NCI-H524 (cell line): ENCODE measurements around the gene DBNL.

Experiments used
- DNase-seq, 2 experiments: peaks; one replicate each; lab custom pipeline; 2025; lab: John Stamatoyannopoulos, UW

Gene DBNL

DNA sequence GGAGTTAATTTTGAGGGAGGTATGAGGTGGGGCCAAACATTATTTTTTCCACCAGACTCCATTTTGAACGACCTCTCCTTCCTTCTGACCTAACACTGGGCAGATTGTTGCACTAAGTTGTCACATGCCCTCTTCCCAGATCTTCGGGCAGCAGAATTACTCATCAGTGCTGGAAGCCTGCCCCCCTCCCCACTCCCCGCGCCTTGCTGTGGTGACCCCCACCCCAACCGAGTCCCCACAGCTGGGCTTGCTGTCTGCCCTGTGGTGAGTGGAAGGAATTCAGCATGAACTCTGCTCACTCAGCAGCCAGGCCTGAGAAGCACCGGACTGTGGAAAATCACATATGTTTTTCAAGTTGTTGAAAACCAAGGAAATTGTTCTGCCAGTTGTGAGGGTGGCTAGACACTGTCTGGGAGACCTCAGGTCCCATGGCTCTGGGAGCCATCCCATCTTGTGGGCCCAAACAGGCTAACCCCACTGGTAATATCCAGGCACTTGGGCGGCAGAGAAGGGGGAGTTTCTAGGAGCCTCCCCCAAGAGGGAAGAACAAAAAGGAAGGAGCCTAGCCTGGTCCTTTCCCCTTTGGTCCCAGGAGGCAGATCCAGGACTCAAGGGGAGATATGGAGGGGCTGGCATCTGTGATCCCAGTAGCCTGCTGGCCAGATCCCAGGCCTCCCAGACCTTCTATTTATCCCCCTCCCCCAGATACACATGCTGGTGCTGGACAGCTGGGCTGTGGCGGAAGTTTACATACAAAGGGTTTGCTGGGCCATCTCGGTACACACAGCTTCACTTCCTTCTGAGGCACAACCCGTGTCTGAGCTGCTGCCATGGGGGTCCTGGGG lies 56.2 kb downstream of the DBNL start:
- no peak for DNase-seq

- DNase-seq = no peak
These were observed 56.9 kb downstream of the DBNL start for GRCh38 chr7:44101303-44101965.

DNA sequence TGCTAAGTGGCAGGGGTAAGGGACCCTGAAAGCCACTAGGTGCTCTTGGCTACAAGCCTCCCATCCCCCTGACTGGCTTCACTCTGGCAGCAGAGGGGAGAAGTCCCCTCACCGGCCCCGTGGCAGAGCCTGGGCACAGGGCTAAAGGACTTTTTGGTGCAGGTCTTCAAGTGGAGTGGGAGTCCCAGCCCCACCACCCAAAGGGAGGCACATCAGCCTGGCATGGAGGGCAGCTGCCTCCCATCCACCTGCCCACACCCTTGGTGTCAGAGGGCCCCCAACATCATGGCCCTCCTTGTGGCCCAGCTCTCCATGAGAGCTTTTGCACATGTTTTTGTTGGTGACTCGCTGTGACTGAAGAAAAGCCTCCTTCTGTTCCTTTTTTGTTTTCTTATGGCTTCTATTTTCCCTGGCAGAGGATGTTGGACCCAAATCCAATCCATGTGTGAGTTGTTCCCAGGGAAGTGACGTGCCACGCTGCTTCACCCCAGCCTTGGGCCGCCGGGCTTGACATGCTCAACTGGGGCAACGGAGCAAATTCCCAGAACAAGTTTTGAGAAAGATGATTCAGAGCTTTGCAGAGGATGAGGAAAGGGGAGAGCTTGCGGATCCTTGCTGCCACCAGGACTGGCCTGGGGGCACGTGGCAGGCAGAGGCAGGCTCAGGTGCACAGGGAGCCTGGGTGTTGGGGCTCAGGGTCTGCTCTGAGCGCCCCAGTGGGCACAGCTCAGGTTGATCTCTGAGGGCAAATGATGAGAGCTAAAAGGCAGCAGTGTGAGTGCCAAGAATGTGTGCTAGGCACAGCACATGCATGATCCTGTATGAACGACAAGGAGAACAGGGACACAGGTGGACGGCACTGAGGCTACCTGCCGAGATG lies 57.7 kb downstream of the DBNL start:
- DNase-seq = no peak

DNA sequence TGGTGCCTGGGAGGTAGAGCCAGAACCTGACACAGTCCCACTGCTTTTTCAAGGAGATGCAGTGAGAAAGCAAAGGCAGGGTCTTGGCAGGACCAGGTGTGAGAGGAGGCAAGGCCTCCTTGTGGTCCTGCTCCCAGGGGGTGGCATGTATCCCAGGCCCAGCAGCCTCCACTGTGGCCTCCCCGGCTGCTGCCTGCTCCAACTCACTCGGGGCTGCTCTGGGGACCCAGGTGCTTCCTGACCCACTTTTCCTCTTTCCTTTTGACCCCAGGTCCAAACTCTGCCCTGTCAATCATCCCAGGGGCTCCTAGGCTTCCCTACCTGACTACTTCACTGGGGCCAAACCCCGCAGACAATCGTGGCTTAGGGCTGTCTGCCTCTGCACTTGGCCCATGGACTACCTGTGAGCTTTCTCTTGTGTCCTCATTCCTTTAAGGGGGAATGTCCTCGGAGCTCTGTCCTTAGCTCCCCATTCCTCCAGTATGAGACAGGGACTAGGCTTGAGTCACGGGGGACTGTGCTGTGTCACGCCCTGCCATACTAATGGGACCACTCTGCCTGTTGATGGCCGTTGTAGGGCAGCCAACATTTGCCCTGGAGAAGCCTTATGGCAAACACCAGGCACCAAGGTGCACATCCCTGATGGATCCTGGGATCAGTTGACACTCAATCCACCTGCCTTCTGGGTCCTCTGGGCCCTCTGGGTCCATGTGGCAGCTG lies 58.5 kb downstream of the DBNL start:
- no peak for DNase-seq

DNA sequence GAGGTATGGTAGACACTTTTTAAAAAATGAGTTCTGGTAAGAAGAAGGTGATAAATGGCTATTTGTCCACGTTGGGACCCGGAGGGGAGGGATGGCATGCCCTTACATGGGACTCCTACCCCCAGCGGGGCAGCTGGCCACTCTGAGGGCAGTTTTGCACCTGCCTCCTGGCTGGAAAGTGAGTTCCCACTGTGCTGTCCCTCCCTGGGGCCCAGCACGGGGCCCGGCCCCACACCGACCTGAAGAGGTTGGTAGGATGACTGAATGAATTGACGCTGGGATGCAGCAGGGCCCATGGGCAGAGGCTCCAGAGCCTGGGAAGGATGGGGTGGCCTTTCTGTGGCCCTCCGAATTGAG lies 59.0 kb downstream of the DBNL start:
- no peak for DNase-seq

DNA sequence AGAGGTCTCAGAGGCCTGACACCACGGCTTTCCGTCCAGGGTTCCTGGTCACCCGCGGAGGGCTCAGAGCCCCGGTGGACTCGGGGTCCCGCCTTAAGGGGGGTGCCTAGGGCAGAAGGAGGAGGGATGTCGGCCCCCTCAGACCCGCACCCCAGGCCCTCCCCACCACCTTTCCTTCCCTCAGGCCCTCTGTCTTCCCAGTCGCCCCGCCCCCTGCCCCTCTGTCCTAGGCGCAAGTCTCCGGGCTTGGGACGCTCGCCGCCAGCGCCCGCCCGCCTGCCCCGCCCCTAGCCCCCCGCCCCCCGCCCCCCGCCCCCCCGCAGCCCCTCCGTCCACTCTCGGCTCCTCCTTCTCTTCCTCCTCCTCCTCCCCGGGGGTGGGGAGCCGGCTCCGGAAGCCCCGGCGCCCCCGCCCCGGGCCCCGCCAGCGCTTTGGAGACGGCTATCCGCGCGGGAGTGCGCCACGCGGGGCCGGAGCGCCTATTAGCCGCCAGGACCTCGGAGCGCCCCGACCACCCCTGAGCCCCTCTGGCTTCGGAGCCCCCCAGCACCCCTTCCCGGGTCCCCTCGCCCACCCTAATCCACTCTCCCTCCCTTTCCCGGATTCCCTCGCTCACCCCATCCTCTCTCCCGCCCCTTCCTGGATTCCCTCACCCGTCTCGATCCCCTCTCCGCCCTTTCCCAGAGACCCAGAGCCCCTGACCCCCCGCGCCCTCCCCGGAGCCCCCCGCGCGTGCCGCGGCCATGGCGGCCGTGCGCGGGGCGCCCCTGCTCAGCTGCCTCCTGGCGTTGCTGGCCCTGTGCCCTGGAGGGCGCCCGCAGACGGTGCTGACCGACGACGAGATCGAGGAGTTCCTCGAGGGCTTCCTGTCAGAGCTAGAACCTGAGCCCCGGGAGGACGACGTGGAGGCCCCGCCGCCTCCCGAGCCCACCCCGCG lies 59.7 kb downstream of the DBNL start, which contains the start of gene AEBP1:
AEBP1 (plus strand) TSS at position 423 of the 937 bp plus-strand sequence; CDS start at position 744, 321 bp downstream.
- DNase-seq = peak in 1 of 2 experiments; percentile 35

DNA sequence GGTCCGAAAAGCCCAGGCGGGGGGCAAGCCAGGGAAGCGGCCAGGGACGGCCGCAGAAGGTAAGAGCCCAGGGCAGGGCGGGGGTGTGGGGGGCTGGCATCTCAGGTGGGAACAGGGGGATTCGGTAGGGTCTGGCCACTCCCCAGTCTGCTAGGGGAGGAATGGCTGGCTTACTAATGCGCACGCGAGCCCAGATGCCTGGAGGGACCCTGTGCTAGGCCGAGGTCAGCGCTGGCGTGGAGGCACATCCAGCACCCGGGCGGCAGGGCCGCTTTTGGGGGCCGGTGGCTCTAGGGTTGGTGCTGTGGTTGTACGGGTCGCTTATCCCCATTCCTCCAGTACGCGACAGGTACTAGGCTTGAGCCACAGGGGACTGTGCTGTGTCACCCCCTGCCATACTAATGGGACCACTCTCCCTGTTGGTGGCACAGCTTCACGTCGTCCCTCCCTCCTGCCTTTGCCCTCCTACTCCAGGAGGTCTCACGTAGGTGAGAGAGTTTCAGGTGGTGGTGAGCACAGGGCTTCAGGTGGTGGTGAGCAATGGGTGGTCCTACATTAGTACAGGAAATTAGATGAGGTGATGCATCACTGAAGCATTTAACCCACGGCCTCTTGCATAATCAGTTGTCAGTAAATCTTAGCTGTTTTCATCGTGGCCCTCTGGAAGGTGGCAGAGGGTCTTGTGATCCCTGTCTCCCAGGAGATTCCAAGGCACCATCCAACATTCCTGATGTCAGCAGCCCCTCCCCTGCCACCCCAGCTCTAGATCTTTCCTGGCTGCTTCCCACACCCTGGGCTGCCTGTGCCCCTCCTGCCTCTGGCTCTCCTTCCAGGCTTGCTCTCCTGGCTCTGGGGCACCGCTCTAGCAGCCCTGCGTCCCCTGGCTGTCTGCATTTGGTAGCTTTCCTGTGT lies 60.6 kb downstream of the DBNL start:
- DNase-seq = no peak

DNA sequence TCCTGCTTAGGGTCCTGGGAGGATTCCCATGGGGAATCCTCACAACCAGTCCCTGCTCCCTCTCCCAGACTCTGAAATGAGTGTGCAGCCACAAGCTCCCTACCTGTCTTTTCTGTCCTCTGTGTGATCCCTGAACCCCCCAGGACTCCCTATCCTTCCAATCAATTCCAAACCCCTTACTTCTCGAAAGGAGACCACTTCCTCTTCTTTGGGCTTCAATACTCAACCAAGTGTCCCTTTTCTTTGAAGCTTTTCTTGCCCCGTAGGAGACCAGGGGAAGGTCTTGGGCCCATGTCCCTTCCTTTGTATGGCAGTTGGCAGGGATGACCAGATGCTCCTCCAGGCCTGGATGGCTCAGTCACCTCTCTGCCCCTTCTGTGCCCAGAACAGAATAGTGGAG lies 61.3 kb downstream of the DBNL start:
- DNase-seq = no peak

GRCh38 chr7:44106311-44107065 lies 62.0 kb downstream of the DBNL start:
- no peak for DNase-seq

DNA sequence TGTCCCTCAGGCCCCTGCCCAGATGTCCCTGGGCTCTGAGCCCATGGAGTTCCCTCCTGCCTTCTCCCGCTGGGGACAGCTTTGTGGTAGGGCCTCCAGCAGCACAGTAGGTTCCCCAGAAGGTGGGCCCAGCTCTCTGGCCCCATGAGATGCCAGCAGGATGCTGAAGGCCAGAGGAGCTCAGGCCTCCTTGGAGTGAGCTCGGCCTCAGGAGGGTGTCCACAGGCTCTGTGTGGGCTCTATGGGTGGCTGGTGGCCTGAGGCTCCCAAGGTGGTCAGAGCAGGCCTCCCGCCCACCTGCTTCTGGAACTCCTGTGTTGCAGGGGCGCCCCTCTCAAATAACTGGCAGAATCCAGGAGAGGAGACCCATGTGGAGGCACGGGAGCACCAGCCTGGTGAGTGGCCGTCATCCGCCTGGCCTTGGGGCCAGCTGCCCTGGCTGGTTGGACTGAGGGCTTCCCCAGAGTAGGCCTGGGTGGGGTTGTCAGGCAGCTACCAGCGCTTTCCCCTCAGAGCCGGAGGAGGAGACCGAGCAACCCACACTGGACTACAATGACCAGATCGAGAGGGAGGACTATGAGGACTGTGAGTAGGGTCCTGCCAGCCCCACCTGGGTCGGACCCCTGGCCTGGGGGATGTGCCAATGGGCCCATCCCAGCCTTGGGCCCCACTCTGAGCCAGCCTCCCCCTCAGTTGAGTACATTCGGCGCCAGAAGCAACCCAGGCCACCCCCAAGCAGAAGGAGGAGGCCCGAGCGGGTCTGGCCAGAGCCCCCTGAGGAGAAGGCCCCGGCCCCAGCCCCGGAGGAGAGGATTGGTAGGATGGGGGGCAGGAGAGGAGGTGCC lies 62.8 kb downstream of the DBNL start:
- DNase-seq = no peak

DNA sequence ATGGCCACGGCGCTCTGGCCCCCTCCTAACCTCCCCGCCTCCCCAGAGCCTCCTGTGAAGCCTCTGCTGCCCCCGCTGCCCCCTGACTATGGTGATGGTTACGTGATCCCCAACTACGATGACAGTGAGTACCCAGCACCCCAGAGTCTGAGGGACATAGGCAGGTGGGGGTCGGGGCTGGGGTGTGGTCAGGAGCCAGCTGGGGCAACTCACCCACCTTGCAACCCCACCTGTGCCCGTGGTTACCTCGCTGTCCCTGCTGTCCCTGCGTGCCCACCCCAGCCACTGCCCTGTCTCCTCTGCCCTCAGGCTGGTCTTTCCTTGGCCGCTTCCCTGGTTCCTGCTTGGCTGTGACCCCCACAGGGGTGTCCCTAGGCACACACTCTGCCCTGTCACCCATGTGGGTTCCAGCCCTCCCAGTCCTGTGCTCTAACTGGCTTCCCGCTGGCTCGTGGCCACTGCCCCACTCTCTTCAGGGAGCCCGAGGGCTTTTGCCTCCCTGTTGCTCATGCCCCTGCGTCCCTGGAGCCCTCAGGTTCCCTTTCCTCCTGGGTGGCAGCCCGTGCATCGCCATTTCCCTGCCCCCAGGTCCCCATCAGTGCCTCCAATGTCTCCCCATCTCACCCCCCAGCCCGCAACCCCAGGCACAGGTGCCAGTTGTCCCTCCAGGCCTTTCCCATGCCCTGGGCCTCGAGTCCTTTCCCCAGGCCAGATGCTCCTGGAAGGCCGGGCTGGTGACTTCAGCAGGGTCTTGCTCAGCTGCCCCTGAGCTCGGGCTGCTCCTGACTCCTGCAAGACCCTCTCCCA lies 63.7 kb downstream of the DBNL start:
- DNase-seq = no peak

GRCh38 chr7:44108768-44109750 lies 64.6 kb downstream of the DBNL start:
- DNase-seq = no peak

GRCh38 chr7:44109991-44110390 lies 65.5 kb downstream of the DBNL start:
- DNase-seq = no peak

GRCh38 chr7:44110719-44111635 lies 66.5 kb downstream of the DBNL start:
- DNase-seq = no peak
